Measurements from ENCODE around the gene SUPT6H.

SUPT6H gene

GRCh38 chr17:28618464-28618863, 43.5 kb upstream of the SUPT6H start:
- no peak for TF ChIP-seq CTCF (IDR thresholded peaks at IDR 0.05; ENCODE audit: low read depth, low read length)
- H3K4me3 ChIP-seq (replicated peaks in 1 of 2; ENCODE audit: low read depth in 2 of 2, low read length in 2 of 2): no peak overlapping the region
- no peak for DNase-seq (ENCODE audit: low read depth in 2 of 2)

- DNase-seq (ENCODE audit: low read depth in 2 of 2): no peak
- no peak for TF ChIP-seq CTCF (IDR thresholded peaks at IDR 0.05; ENCODE audit: low read depth, low read length)
- H3K4me3 ChIP-seq (replicated peaks in 1 of 2; ENCODE audit: low read depth in 2 of 2, low read length in 2 of 2): no peak overlapping the region
Measured at GRCh38 chr17:28620010-28620409, 42.0 kb upstream of the SUPT6H start.

GRCh38 chr17:28622186-28622585, 39.8 kb upstream of the SUPT6H start:
- DNase-seq (ENCODE audit: low read depth in 2 of 2): no peak
- no peak for TF ChIP-seq CTCF (IDR thresholded peaks at IDR 0.05; ENCODE audit: low read depth, low read length)
- no peak overlapping the region for H3K4me3 ChIP-seq (replicated peaks in 1 of 2; ENCODE audit: low read depth in 2 of 2, low read length in 2 of 2)

- TF ChIP-seq CTCF (IDR thresholded peaks at IDR 0.05; ENCODE audit: low read depth, low read length): no peak
- H3K4me3 ChIP-seq (replicated peaks in 1 of 2; ENCODE audit: low read depth in 2 of 2, low read length in 2 of 2): no peak overlapping the region
- DNase-seq (ENCODE audit: low read depth in 2 of 2): no peak
Measured at GRCh38 chr17:28623696-28624095, 38.3 kb upstream of the SUPT6H start.

GRCh38 chr17:28624148-28624547, 37.9 kb upstream of the SUPT6H start:
- no peak overlapping the region for H3K4me3 ChIP-seq (replicated peaks in 1 of 2; ENCODE audit: low read depth in 2 of 2, low read length in 2 of 2)
- TF ChIP-seq CTCF (IDR thresholded peaks at IDR 0.05; ENCODE audit: low read depth, low read length): no peak
- no peak for DNase-seq (ENCODE audit: low read depth in 2 of 2)

- no peak overlapping the region for H3K4me3 ChIP-seq (replicated peaks in 1 of 2; ENCODE audit: low read depth in 2 of 2, low read length in 2 of 2)
- no peak for TF ChIP-seq CTCF (IDR thresholded peaks at IDR 0.05; ENCODE audit: low read depth, low read length)
- DNase-seq (ENCODE audit: low read depth in 2 of 2): no peak
Measured at GRCh38 chr17:28626818-28627217, 35.2 kb upstream of the SUPT6H start.

- DNase-seq (ENCODE audit: low read depth in 2 of 2): no peak
- H3K4me3 ChIP-seq (replicated peaks in 1 of 2; ENCODE audit: low read depth in 2 of 2, low read length in 2 of 2): no peak overlapping the region
- TF ChIP-seq CTCF (IDR thresholded peaks at IDR 0.05; ENCODE audit: low read depth, low read length): no peak
Measured at GRCh38 chr17:28634206-28634865, 27.7 kb upstream of the SUPT6H start.
